A549 (cell line): Measurements from ENCODE around the gene EHBP1. TPM values are rescaled to one million over a fixed set of nuclear protein-coding genes. Genes with fewer than 3 reads are reported as not detected.

Experiments used
- ATAC-seq, 2 experiments: fragments of 200-7000 bp in 1 of 2; fragments of >200 bp in 1 of 2; cut with Nextera tagmentation in 1 of 2; cut with Tn5 transposase in 1 of 2; 3 replicates each; pipeline versions ENCODE4 v1.8.0 to v1.9.1; 2018 to 2020; ENCODE audit warnings: mild to moderate bottlenecking in 1 of 2, moderate library complexity in 1 of 2
- CTCF ChIA-PET: fragments of 300-600 bp; sonication (Branson Sonifier 250); formaldehyde crosslinking; extraction: SDS; loops from one replicate; lab custom pipeline; 2021; ENCODE audit warnings: antibody characterized with exemption, inconsistent platforms; lab: Yijun Ruan, JAX
- POLR2A ChIA-PET: fragments of 350-600 bp; formaldehyde crosslinking; extraction: SDS; loops from one replicate; lab custom pipeline; 2021; ENCODE audit warnings: antibody characterized with exemption, inconsistent platforms; lab: Yijun Ruan, JAX
- DNase-seq, 2 experiments: peaks; one replicate each; pipeline versions ENCODE4 v3.0.0 to v3.0.0-alpha.2; 2011 to 2016; ENCODE audit warnings: low read depth in 1 of 2, low spot score in 1 of 2
- FAIRE-seq: peaks from 2 replicates; lab custom pipeline; 2011; peaks lifted over from hg19 to GRCh38; lab: Jason Lieb, UNC
- H3K27ac ChIP-seq, 2 experiments: fragments of >200 bp; sonication (Bioruptor Twin); formaldehyde crosslinking; 3 replicates each; pipeline ENCODE4 v1.5.1; 2016 to 2017
- H3K4me1 ChIP-seq: fragments of >200 bp; sonication (Bioruptor Twin); formaldehyde crosslinking; 3 replicates; pipeline ENCODE4 v1.6.1; 2016
- H3K4me2 ChIP-seq: fragments of >200 bp; sonication (Bioruptor Twin); formaldehyde crosslinking; 3 replicates; pipeline ENCODE4 v1.6.1; 2016
- H3K4me3 ChIP-seq: fragments of >200 bp; sonication (Bioruptor Twin); formaldehyde crosslinking; 3 replicates; pipeline ENCODE4 v1.5.1; 2016
- H3K9me3 ChIP-seq: fragments of >200 bp; sonication (Bioruptor Twin); formaldehyde crosslinking; 3 replicates; pipeline ENCODE4 v1.6.1; 2016
- CBX2 ChIP-seq: fragments of 200-600 bp; sonication (generic); IDR thresholded peaks from 2 replicates; pipeline ENCODE4 v1.6.1; 2016; ENCODE audit warnings: low read depth, mild to moderate bottlenecking, borderline replicate concordance
- CHD2 ChIP-seq: fragments of 150-350 bp; IDR thresholded peaks from 2 replicates; pipeline ENCODE4 v1.6.1; 2014; ENCODE audit warnings: low read length; ENCODE audit not compliant: partially characterized antibody
- EHF ChIP-seq: fragments of 250-450 bp; sonication (Bioruptor Pico); IDR thresholded peaks from 2 replicates; pipeline ENCODE4 v1.5.0; 2020; ENCODE audit warnings: mild to moderate bottlenecking
- EHMT2 ChIP-seq: fragments of 200-600 bp; sonication (generic); IDR thresholded peaks from 2 replicates; pipeline ENCODE4 v1.6.1; 2016; ENCODE audit warnings: antibody characterized with exemption, low read depth, mild to moderate bottlenecking, moderate library complexity
- EP300 ChIP-seq, 2 experiments: fragments of >200 bp; sonication (Bioruptor Twin); formaldehyde crosslinking; IDR thresholded peaks; 2 replicates in 1 of 2; 3 replicates in 1 of 2; pipeline ENCODE4 v1.6.1; 2016 to 2017
- HOXB13 ChIP-seq: fragments of 250-450 bp; sonication (Bioruptor Pico); IDR thresholded peaks from 2 replicates; pipeline ENCODE4 v1.5.0; 2020; ENCODE audit warnings: low read depth, mild to moderate bottlenecking, moderate library complexity
- JUNB ChIP-seq: fragments of >200 bp; sonication (Bioruptor Twin); formaldehyde crosslinking; IDR thresholded peaks from 2 replicates; pipeline ENCODE4 v1.6.1; 2016
- MAFK ChIP-seq: fragments of 450-650 bp; IDR thresholded peaks from 2 replicates; pipeline ENCODE4 v1.6.1; 2014; ENCODE audit not compliant: partially characterized antibody
- MAX ChIP-seq: IDR thresholded peaks from 2 replicates; pipeline ENCODE4 v1.6.1; 2012
- PHF8 ChIP-seq: fragments of 200-600 bp; sonication (generic); IDR thresholded peaks from 2 replicates; pipeline ENCODE4 v1.6.1; 2016; ENCODE audit warnings: low read depth, mild to moderate bottlenecking, antibody characterized with exemption, moderate library complexity, borderline replicate concordance
- POLR2AphosphoS2 ChIP-seq: conservative IDR thresholded peaks from 2 replicates; pipeline ENCODE4 v1.6.1; 2012; ENCODE audit warnings: low read length, improper control_type of control experiment, inconsistent platforms
- RAD21 ChIP-seq, 2 experiments: fragments of >200 bp in 1 of 2; sonication (Bioruptor Twin) in 1 of 2; formaldehyde crosslinking in 1 of 2; IDR thresholded peaks in 1 of 2; conservative IDR thresholded peaks in 1 of 2; 2 replicates in 1 of 2; 3 replicates in 1 of 2; pipeline ENCODE4 v1.6.1; 2012 to 2018; ENCODE audit warnings: inconsistent platforms in 1 of 2
- RARB ChIP-seq: fragments of 250-450 bp; sonication (Bioruptor Pico); IDR thresholded peaks from 2 replicates; pipeline ENCODE4 v1.8.0; 2021; ENCODE audit warnings: mild to moderate bottlenecking, moderate library complexity
- REST ChIP-seq: fragments of 200-600 bp; sonication (generic); IDR thresholded peaks from 2 replicates; pipeline ENCODE4 v1.6.1; 2016; ENCODE audit warnings: antibody characterized with exemption, mild to moderate bottlenecking, moderate library complexity
- USF2 ChIP-seq: fragments of 450-650 bp; IDR thresholded peaks from 2 replicates; pipeline ENCODE4 v1.6.1; 2014; ENCODE audit warnings: antibody characterized with exemption
- ZFP36 ChIP-seq: fragments of 450-650 bp; IDR thresholded peaks from 2 replicates; pipeline ENCODE4 v1.6.1; 2014; ENCODE audit warnings: borderline replicate concordance; ENCODE audit not compliant: partially characterized antibody
- ZSCAN20 ChIP-seq: fragments of 250-450 bp; sonication (Bioruptor Pico); IDR thresholded peaks from 2 replicates; pipeline ENCODE4 v1.8.0; 2022; ENCODE audit warnings: mild to moderate bottlenecking, moderate library complexity
- WGBS: methylation state at CpG from one replicate; pipeline ENCODE4 v1.1.6; 2017; ENCODE audit errors: missing lambda C conversion rate; 5-methylcytosine and 5-hydroxymethylcytosine counted together
- polyA plus RNA-seq, 4 experiments: library from polyadenylated mRNA; depleted of rRNA in 3 of 4; stranded (reverse); fragments of >200 nt; fragmentation: RNase III in 1 of 4; extraction: RNeasy Plus Mini Kit Qiagen cat#74134 plus additional on column Dnase treatment in 1 of 4; gene quantifications; 2 replicates in 3 of 4; 3 replicates in 1 of 4; pipeline ENCODE4 v1.2.3, GENCODE V29; 2011 to 2017

The EHBP1 gene
- polyA plus RNA-seq, 2 of the 4 experiments (the other 2 are of a cell fraction): 65.7 to 204 TPM

GRCh38 chr2:62774555-62775366 is 69.2 kb downstream of the EHBP1 start (continued):
- TF ChIP-seq RARB (no peak), EP300 (IDR thresholded peaks at IDR 0.05) (no peak), MAFK (peak; percentile 89), CBX2 (no peak), PHF8 (no peak), JUNB (0 out of 2 replicates have a peak, but pooled peaks have one; percentile 38), ZSCAN20 (CRISPR knock-in tag) (no peak), MAX (peak; percentile 38), HOXB13 (CRISPR knock-in tag) (no peak), EHMT2 (no peak), RAD21 (conservative IDR thresholded peaks at IDR 0.05 in 1 of 2, IDR thresholded peaks at IDR 0.05 in 1 of 2) (peak; percentile 94 to 97)

GRCh38 chr2:62775367-62775668 is 69.8 kb downstream of the EHBP1 start:
- CTCF ChIA-PET: interaction anchor here (0.6 to 12.8 kb wide), 42 partner anchors 8 to 781 kb away, joined by 3 to 318 read pairs (median 4); partner anchors contain the start of genes EHBP1 and TMEM17
- no peak overlapping the region for H3K4me3 ChIP-seq
- TF ChIP-seq HOXB13 (CRISPR knock-in tag) (no peak), CHD2 (no peak), EHF (CRISPR knock-in tag) (no peak), REST (no peak), USF2 (no peak)
- TF ChIP-seq, all 56 proteins: peak for 0
- no peak for FAIRE-seq
- peak overlapping the region; percentile 64 for H3K4me2 ChIP-seq
- H3K9me3 ChIP-seq: peaks cover 4% of the 10 kb centered on the region; the same call in 2 of the 3 replicates
- 5% methylated on average over 2 of the region's 2 CpGs for WGBS
- peak overlapping the region; percentile 39 to 74; a peak in 4 of 6 replicates for H3K27ac ChIP-seq
- POLR2A ChIA-PET: interaction anchor here (1.2 to 3.2 kb wide), 3 partner anchors 205 to 318 kb away, joined by 3 to 12 read pairs (median 5); partner anchors contain the start of gene TMEM17
- ATAC-seq: no peak
- peaks cover 66% of the 10 kb centered on the region for H3K4me1 ChIP-seq
- no peak for DNase-seq

GRCh38 chr2:62783679-62784078 is 78.2 kb downstream of the EHBP1 start:
- ChIA-PET CTCF (interaction anchor here (1.3 kb wide), 1 partner anchor 8 kb away, joined by 4 read pairs; no protein-coding TSS in a partner anchor), POLR2A (no interaction called here)
- no peak overlapping the region for H3K4me3 ChIP-seq
- FAIRE-seq (no peak), DNase-seq (no peak), ATAC-seq (no peak)
- H3K27ac ChIP-seq: no peak overlapping the region
- no peak overlapping the region for H3K4me2 ChIP-seq
- H3K9me3 ChIP-seq: peaks cover 18% of the 10 kb centered on the region
- peaks cover 55% of the 10 kb centered on the region for H3K4me1 ChIP-seq
- TF ChIP-seq ZFP36 (peak; percentile 11), POLR2AphosphoS2 (no peak), CBX2 (no peak)
